ENCODE measurements around the gene OR4K13.

The OR4K13 gene

GRCh38 chr14:20035938-20036337 lies at the start of gene OR4K13:
Gene OR4K13, minus strand, starts transcription at chr14:20036038. Its CDS starts 1,280 bp downstream, at chr14:20034758.
- no peak for DNase-seq (ENCODE audit: low read depth)

GRCh38 chr14:20059745-20060144 lies 23.9 kb upstream of the OR4K13 start, which contains the start of gene OR4L1:
Gene OR4L1, plus strand, starts transcription at chr14:20060045. Its CDS starts 0 bp downstream, at chr14:20060045.
- DNase-seq (ENCODE audit: low read depth): no peak

GRCh38 chr14:20048202-20048601 lies 12.4 kb upstream of the OR4K13 start:
- no peak for DNase-seq (ENCODE audit: low read depth)

GRCh38 chr14:20044243-20044642 lies 8.4 kb upstream of the OR4K13 start:
- no peak for DNase-seq (ENCODE audit: low read depth)

- no peak for DNase-seq (ENCODE audit: low read depth)
Observed at GRCh38 chr14:20035449-20035848, 389 bp downstream of the OR4K13 start.

- DNase-seq (ENCODE audit: low read depth): no peak
Observed at GRCh38 chr14:20031058-20031457, 4.8 kb downstream of the OR4K13 start.

- no peak for DNase-seq (ENCODE audit: low read depth)
Observed at GRCh38 chr14:20019257-20019865, 16.5 kb downstream of the OR4K13 start, which contains the start of gene OR4K14. Gene OR4K14, minus strand, starts transcription at chr14:20019307. Its CDS starts 4,114 bp downstream, at chr14:20015193.

GRCh38 chr14:20008156-20008555 lies 27.7 kb downstream of the OR4K13 start:
- DNase-seq (ENCODE audit: low read depth): no peak

- no peak for DNase-seq (ENCODE audit: low read depth)
Observed at GRCh38 chr14:20002319-20002718, 33.5 kb downstream of the OR4K13 start.

- no peak for DNase-seq (ENCODE audit: low read depth)
Observed at GRCh38 chr14:20001863-20002262, 34.0 kb downstream of the OR4K13 start, which contains the start of gene OR4Q2. Gene OR4Q2, plus strand, starts transcription at chr14:20002163.

- DNase-seq (ENCODE audit: low read depth): no peak
Observed at GRCh38 chr14:19993438-19993837, 42.4 kb downstream of the OR4K13 start.

All from stimulated activated CD8-positive, alpha-beta memory T cell treated with anti-CD3 and anti-CD28 coated beads, Interleukin-15, amount 100 ng/mL, for 1 hour (primary cell).